Coronary artery (tissue), 2 donors: Measurements from ENCODE around the gene DUSP11.

ENCODE experiments used
- DNase-seq: peaks from one replicate; pipeline ENCODE4 v3.0.0-alpha.2; 2017; ENCODE audit warnings: low spot score
- H3K27ac ChIP-seq, 2 donors: fragments of 200-600 bp; sonication (generic); one replicate each; pipeline ENCODE4 v1.5.1; 2016 to 2019
- H3K4me3 ChIP-seq: fragments of 200-600 bp; sonication (generic); 2 replicates; pipeline ENCODE4 v1.5.1; 2016; ENCODE audit warnings: mild to moderate bottlenecking, moderate library complexity
- TF ChIP-seq, protein P1 (sequence below): fragments of 200-600 bp; sonication (generic); IDR thresholded peaks from one replicate; pipeline ENCODE4 v1.5.1; 2019; ENCODE audit warnings: antibody characterized with exemption

Gene DUSP11

DNA sequence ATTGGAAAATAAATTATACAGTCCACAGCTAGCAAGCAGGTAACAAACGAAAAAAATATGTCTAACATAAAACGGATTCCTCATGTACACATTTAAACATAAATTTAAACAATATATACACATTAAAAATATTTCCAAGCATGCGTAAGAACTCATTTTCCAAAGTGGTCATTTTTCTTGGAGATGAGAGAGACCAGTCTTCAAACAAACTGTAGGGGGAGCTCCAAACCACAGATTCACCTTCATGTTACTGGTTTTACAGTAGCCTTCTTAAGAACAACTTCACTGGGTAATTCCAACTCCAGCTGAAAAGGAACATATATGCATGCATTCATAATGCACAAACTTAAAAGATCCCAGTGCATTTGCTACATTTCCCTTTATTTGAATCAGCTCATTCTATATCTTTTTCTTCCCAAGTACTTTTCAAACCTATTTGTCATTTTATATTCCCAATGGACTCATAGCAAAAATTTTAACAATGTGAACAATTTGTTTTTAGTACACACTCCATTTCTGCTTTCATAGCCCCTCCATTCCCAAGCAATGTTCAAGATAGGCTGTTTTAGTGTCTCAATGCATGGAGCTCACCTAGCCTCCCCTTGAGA lies 44.1 kb upstream of the DUSP11 start:
- DNase-seq: no peak
- TF ChIP-seq, protein P1, sequence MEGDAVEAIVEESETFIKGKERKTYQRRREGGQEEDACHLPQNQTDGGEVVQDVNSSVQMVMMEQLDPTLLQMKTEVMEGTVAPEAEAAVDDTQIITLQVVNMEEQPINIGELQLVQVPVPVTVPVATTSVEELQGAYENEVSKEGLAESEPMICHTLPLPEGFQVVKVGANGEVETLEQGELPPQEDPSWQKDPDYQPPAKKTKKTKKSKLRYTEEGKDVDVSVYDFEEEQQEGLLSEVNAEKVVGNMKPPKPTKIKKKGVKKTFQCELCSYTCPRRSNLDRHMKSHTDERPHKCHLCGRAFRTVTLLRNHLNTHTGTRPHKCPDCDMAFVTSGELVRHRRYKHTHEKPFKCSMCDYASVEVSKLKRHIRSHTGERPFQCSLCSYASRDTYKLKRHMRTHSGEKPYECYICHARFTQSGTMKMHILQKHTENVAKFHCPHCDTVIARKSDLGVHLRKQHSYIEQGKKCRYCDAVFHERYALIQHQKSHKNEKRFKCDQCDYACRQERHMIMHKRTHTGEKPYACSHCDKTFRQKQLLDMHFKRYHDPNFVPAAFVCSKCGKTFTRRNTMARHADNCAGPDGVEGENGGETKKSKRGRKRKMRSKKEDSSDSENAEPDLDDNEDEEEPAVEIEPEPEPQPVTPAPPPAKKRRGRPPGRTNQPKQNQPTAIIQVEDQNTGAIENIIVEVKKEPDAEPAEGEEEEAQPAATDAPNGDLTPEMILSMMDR: peak; percentile 67
- no peak overlapping the region for H3K27ac ChIP-seq
- no peak overlapping the region for H3K4me3 ChIP-seq

DNA sequence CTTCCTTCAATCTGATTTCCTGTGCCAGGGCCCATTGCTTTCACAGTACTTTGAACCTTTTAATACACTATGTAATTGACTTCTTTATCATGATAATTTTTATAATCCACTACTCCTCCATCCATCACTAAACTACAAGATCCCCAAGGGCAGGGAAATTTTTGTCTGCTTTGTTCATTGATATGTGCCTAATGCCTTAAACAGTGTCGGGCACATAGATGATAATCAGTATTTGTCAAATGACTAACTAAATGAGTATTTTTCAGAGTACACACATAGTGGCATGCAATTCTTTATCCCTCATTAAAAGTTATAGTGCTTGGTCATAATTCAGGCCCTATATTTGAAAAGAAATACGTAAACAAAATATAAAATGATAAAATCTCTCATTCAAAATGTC lies 43.5 kb upstream of the DUSP11 start:
- DNase-seq: no peak
- TF ChIP-seq, protein P1: no peak
- no peak overlapping the region for H3K4me3 ChIP-seq
- no peak overlapping the region for H3K27ac ChIP-seq

DNA sequence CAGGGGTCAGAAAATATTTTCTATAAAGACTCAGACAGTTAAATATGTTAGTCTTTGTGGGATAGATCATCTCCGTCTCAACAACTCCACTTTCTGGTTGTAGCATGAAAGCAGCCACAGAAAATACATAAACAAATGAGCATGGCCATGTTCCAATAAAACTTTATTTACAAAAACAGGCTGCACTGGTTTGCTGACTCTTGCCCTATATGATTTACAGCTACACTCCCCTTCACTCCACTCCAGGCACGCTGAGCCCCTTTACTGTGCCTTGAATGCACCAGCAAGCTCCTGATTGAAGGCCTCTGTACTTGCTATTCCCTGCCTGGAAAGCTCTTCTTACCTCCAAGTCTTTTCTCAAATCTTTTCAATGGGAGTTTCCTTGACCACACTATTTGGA lies 43.1 kb upstream of the DUSP11 start:
- TF ChIP-seq, protein P1: no peak
- no peak for DNase-seq
- no peak overlapping the region for H3K4me3 ChIP-seq
- no peak overlapping the region for H3K27ac ChIP-seq

DNA sequence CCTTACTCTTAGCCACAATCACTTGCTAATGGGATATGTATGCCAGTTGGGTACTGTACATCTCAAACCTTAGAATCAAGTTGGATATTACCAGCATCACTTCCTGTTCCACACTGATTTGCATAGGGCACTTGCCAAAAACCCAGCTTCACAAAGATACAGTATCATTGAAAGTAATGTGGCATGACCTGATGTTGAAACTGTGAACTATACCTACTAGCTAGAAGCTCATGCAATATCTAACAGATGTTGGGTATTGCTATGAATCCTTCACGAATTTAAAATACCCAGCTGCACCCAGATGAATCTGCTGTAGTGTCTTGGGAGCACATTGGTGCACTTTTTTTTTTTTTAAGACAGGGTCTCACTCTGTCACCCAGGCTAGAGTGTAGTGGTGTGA lies 42.4 kb upstream of the DUSP11 start:
- no peak overlapping the region for H3K4me3 ChIP-seq
- TF ChIP-seq, protein P1: no peak

DNA sequence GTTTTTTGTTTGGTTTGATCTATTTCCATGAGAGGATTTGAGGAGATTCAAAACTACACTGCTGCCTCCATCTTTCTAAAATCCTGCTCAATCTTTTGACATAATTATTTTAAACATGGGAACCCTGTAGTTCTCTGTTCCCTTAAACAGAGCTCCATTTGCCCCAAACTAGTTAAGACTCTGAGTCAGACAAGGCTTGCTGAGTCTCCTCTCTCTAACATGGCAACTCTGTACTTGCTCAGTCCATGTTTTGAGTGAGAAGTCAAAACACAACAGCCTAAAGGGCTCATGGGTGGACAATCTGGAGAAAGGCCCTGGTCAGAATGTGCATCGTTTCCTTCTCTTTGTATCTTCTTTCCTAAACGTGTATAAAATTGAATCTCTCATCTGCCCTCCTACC lies 41.8 kb upstream of the DUSP11 start:
- TF ChIP-seq, protein P1: no peak
- Histone ChIP-seq H3K4me3 (no peak overlapping the region), H3K27ac (no peak overlapping the region)
- no peak for DNase-seq

More for the DNA sequence above, 42.4 kb upstream of the DUSP11 start:
- H3K27ac ChIP-seq: no peak overlapping the region
- DNase-seq: no peak

DNA sequence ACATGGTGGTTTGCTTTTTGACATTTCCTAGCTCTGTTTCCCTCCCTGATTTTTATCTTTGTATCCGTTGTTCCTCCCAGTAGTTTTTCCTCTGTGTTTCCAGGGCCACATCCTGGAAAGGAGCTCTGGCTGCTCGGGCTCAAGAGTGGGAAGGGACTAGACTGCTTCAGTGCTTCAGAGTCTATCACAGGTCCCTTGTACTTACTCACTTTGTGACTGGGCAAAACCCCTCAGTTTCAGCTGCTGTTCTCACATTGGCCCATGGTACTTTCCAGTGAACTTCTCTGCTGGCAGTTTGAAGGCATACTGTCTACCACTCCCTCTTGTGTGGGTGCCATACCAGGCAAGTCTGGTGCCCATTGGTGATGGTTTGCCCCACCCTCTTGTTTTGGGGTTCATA lies 41.3 kb upstream of the DUSP11 start:
- Histone ChIP-seq H3K27ac (no peak overlapping the region), H3K4me3 (no peak overlapping the region)
- TF ChIP-seq, protein P1: no peak
- DNase-seq: no peak

DNA sequence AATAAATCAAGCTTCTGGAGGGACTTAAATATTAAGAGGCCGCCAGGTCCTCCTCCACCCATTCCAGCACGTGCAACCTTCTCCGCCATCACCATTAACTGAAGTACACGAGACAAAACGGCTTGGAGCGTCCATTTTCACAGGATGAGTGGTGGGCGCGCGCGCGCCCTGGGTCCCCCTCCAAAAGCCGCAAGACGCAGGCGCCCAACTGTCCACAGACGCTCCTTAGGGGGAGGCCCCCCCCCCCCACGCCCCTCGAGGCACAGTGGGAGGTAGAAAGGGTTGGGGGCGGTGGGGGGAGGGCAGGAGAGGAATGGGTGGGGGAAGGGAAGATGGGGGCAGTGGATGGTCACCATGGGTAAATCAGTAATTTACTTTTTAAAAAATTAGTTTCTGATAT lies 38.4 kb upstream of the DUSP11 start:
- TF ChIP-seq, protein P1: no peak
- no peak overlapping the region for H3K4me3 ChIP-seq
- DNase-seq: no peak
- no peak overlapping the region for H3K27ac ChIP-seq
